K562 (cell line): Measurements from ENCODE around the gene CDYL2. TPM values are rescaled to one million over a fixed set of nuclear protein-coding genes. Genes with fewer than 3 reads are reported as not detected.

ENCODE experiments used
- ATAC-seq: fragments of 200-7000 bp; cut with Tn5 transposase; 3 replicates; pipeline ENCODE4 v1.9.1; 2020; ENCODE audit warnings: moderate library complexity
- BruUV-seq: library from RNA; stranded (reverse); fragments of 400-500 nt; replicated peaks from 2 replicates; lab custom pipeline; 2021; lab: Mats Ljungman, UMichigan
- CTCF ChIA-PET: fragments of 300-600 bp; formaldehyde crosslinking; extraction: SDS; loops from one replicate; lab custom pipeline; 2021; ENCODE audit warnings: low intra/inter-chr PET ratio; lab: Yijun Ruan, JAX
- POLR2A ChIA-PET: fragments of 300-600, 350-650 bp; sonication (Branson Sonifier 250); formaldehyde crosslinking; extraction: SDS; loops from one replicate; lab custom pipeline; 2021; ENCODE audit warnings: antibody characterized with exemption, inconsistent platforms; lab: Yijun Ruan, JAX
- DNase-seq, 4 experiments: peaks; one replicate each; pipeline versions ENCODE4 v3.0.0 to v3.0.0-alpha.2; 2011 to 2018; ENCODE audit warnings: low spot score in 3 of 4, mixed read lengths in 3 of 4; ENCODE audit errors: extremely low read depth in 1 of 4
- FAIRE-seq: peaks from 2 replicates; lab custom pipeline; 2011; peaks lifted over from hg19 to GRCh38; lab: Jason Lieb, UNC
- H2AFZ ChIP-seq: 2 replicates; pipeline ENCODE4 v1.6.0; 2011; ENCODE audit warnings: low read depth, low read length, control low read depth, inconsistent platforms
- H3K27ac ChIP-seq: fragments of 200-600 bp; 3 replicates; pipeline ENCODE4 v1.8.0; 2011; ENCODE audit warnings: low read depth, mild to moderate bottlenecking, control low read depth, inconsistent platforms, low read length, moderate library complexity, mixed read lengths; ENCODE audit errors: extremely low read depth
- H3K27me3 ChIP-seq, 2 experiments: fragments of 300-600 bp in 1 of 2; 2 replicates in 1 of 2; 3 replicates in 1 of 2; pipeline versions ENCODE4 v1.6.0 to v1.8.0; 2011; ENCODE audit warnings: inconsistent platforms in 2 of 2, low read length in 2 of 2, mild to moderate bottlenecking in 1 of 2, mixed read lengths in 1 of 2, moderate library complexity in 1 of 2; ENCODE audit not compliant: control insufficient read depth in 2 of 2, insufficient read depth in 2 of 2
- H3K36me3 ChIP-seq: fragments of 300-600 bp; 3 replicates; pipeline ENCODE4 v1.8.0; 2011; ENCODE audit warnings: mild to moderate bottlenecking, low read length, inconsistent platforms; ENCODE audit not compliant: control insufficient read depth, insufficient read depth
- H3K4me1 ChIP-seq, 2 experiments: fragments of 200-600 bp in 1 of 2; replicated peaks in 1 of 2; 2 replicates in 1 of 2; 3 replicates in 1 of 2; pipeline versions ENCODE4 v1.5.1 to v1.8.0; 2011; ENCODE audit warnings: inconsistent platforms in 2 of 2, low read length in 2 of 2, mild to moderate bottlenecking in 1 of 2, mixed read lengths in 1 of 2, moderate library complexity in 1 of 2; ENCODE audit not compliant: control insufficient read depth in 2 of 2, insufficient read depth in 2 of 2
- H3K4me2 ChIP-seq: 2 replicates; pipeline ENCODE4 v1.6.1; 2011; ENCODE audit warnings: low read length, control low read depth, inconsistent platforms, mixed read lengths; ENCODE audit not compliant: insufficient read depth
- H3K4me3 ChIP-seq: fragments of 200-600 bp; sonication (generic), shearing (Covaris generic); 2 replicates; pipeline ENCODE4 v1.5.1; 2016; ENCODE audit warnings: control low read depth, inconsistent platforms
- H3K79me2 ChIP-seq: fragments of 200-600 bp; 3 replicates; pipeline ENCODE4 v1.8.0; 2011; ENCODE audit warnings: low read length, inconsistent platforms; ENCODE audit not compliant: control insufficient read depth, insufficient read depth
- H3K9ac ChIP-seq, 2 experiments: 2 replicates each; pipeline versions ENCODE4 v1.6.0 to v1.6.1; 2011; ENCODE audit warnings: low read depth in 2 of 2, low read length in 2 of 2, control low read depth in 1 of 2, inconsistent platforms in 1 of 2, mild to moderate bottlenecking in 1 of 2, mixed read lengths in 1 of 2; ENCODE audit not compliant: insufficient read depth in 1 of 2
- H3K9me1 ChIP-seq: one replicate; pipeline ENCODE4 v1.6.0; 2011; ENCODE audit warnings: inconsistent platforms, mild to moderate bottlenecking, low read length, moderate library complexity; ENCODE audit not compliant: control insufficient read depth, insufficient read depth
- H3K9me3 ChIP-seq: replicated peaks from 2 replicates; pipeline ENCODE4 v1.5.1; 2011; ENCODE audit warnings: low read depth, low read length, inconsistent platforms; ENCODE audit not compliant: control insufficient read depth, insufficient read depth
- H4K20me1 ChIP-seq: replicated peaks from 2 replicates; pipeline ENCODE4 v1.6.1; 2011; ENCODE audit warnings: low read length, inconsistent platforms, mixed read lengths; ENCODE audit not compliant: control insufficient read depth, insufficient read depth
- CBX5 ChIP-seq: IDR thresholded peaks from 2 replicates; pipeline ENCODE4 v1.6.1; 2014; ENCODE audit warnings: low read depth, borderline replicate concordance
- CEBPG ChIP-seq, 3 experiments: fragments of 200-800 bp in 1 of 3; sonication (Bioruptor generic) in 1 of 3; sonication (generic) in 1 of 3; formaldehyde crosslinking in 1 of 3; IDR thresholded peaks in 2 of 3; conservative IDR thresholded peaks in 1 of 3; 2 replicates each; pipeline versions ENCODE4 v1.6.1 to v1.8.0; 2016 to 2022; ENCODE audit warnings: missing compliant biosample characterization in 2 of 3, missing genetic modification characterization in 2 of 3, mild to moderate bottlenecking in 1 of 3, missing genetic modification reagents in 1 of 3
- CHD4 ChIP-seq: fragments of 200-600 bp; sonication (generic); IDR thresholded peaks from 3 replicates; pipeline ENCODE4 v1.6.1; 2012; ENCODE audit warnings: low read depth, mild to moderate bottlenecking, mixed read lengths, low read length, inconsistent platforms; ENCODE audit not compliant: insufficient read depth, insufficient replicate concordance, poor library complexity, severe bottlenecking
- ELF1 ChIP-seq: fragments of 200-800 bp; sonication (Bioruptor generic); IDR thresholded peaks from 2 replicates; pipeline ENCODE4 v1.6.1; 2016; ENCODE audit warnings: missing genetic modification characterization, missing compliant biosample characterization
- NFATC3 ChIP-seq: fragments of 450-650 bp; IDR thresholded peaks from 2 replicates; pipeline ENCODE4 v1.6.1; 2017; ENCODE audit warnings: mild to moderate bottlenecking
- NR1H2 ChIP-seq: sonication (generic); formaldehyde crosslinking; IDR thresholded peaks from 2 replicates; pipeline ENCODE4 v1.4.0; 2020; ENCODE audit warnings: mild to moderate bottlenecking, missing genetic modification reagents
- PHF8 ChIP-seq: fragments of 200-600 bp; sonication (generic); IDR thresholded peaks from 2 replicates; pipeline ENCODE4 v1.6.1; 2012; ENCODE audit warnings: mixed run types, mild to moderate bottlenecking, inconsistent platforms, low read length, moderate library complexity, borderline replicate concordance
- SAFB ChIP-seq: fragments of 200-400 bp; formaldehyde crosslinking; IDR thresholded peaks from 2 replicates; pipeline ENCODE4 v1.6.1; 2017; ENCODE audit warnings: low read depth, low read length, borderline replicate concordance
- SETDB1 ChIP-seq: IDR thresholded peaks from one replicate; pipeline ENCODE4 v1.6.1; 2012; ENCODE audit warnings: low read length, control low read depth, inconsistent platforms
- WGBS: fragments of 100-300 bp; shearing (Covaris generic); methylation state at CpG from one replicate; pipeline ENCODE4 v1.1.6; 2016; ENCODE audit warnings: low coverage, mixed read lengths; ENCODE audit not compliant: insufficient coverage; ENCODE audit errors: missing lambda C conversion rate; 5-methylcytosine and 5-hydroxymethylcytosine counted together
- in situ Hi-C: fragments of 300-500 bp; cut with MboI; formaldehyde crosslinking; loops from 4 replicates; pipeline ENCODE4 v1.15.0; 2018; ENCODE audit warnings: inconsistent platforms, mixed read lengths
- intact Hi-C: fragments of 100-400 bp; cut with micrococcal nuclease; formaldehyde crosslinking; loops from 2 replicates; pipeline ENCODE4 v1.14.2; 2022
- polyA plus RNA-seq, 8 experiments: library from polyadenylated mRNA; depleted of rRNA in 4 of 8; stranded (reverse) in 5 of 8; unstranded in 3 of 8; fragments of >200 nt; fragmentation: Nextera tagmentation in 2 of 8; fragmentation: Illumina TruSeq in 1 of 8; extraction: Ambion mirVana in 2 of 8; extraction: Trizol in 1 of 8; gene quantifications; 2 replicates each; pipeline versions ENCODE4 v1.2.1 to v1.2.3, GENCODE V29; 2011 to 2014; ENCODE audit warnings: inconsistent platforms in 1 of 8, missing spikeins in 1 of 8
- total RNA-seq, 7 experiments: library from RNA; depleted of rRNA in 6 of 7; stranded (reverse); fragments of >200 nt in 6 of 7; fragmentation: Illumina TruSeq in 2 of 7; extraction: Trizol in 2 of 7; gene quantifications; 2 replicates each; pipeline versions ENCODE4 v1.2.1 to v1.2.3, GENCODE V29; 2011 to 2021; ENCODE audit warnings: low replicate concordance in 1 of 7
- TF ChIP-seq, protein P1 (sequence below): sonication (generic); formaldehyde crosslinking; IDR thresholded peaks from 2 replicates; pipeline ENCODE4 v1.8.0; 2022; ENCODE audit warnings: missing genetic modification reagents, mild to moderate bottlenecking, borderline replicate concordance

CDYL2 gene
- total and polyA plus RNA-seq, 9 of the 15 experiments (the other 6 are each of a cell fraction or from before 2014, with no cell fraction given), result under 0.01 to 0.04 (median 0.01) TPM; not detected in 6

DNA sequence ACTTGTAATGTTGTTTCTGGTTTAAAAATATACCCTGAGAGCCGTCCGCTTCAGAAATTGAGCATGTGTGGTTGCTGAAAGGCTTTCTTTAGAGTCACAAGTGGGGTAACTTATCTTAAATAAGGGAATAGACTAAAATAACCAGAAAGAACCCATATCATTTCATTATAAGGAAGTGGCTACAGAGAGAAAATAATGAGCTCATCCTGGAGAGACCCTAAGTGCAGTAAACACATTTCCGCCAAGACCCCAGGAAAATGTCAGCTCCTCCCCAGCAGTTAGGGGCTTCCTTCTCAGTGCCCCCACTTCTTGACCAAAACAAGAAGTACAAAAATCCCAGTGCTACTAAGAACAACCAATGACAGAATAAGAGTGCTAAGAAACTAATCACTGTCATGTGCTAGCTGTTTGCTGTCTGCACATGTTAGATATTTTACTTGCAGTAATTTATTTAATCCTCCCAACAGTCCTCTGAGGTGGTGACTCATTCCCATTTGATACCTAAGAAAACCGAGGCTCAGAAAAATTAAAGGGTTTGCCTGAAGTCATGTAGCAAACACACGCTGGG lies 83.5 kb downstream of the CDYL2 start (continued):
- TF ChIP-seq CEBPG (CRISPR knock-in tag; IDR thresholded peaks at IDR 0.05), result no peak
- no peak for TF ChIP-seq CEBPG (tag; conservative IDR thresholded peaks at IDR 0.05 in 1 of 2, IDR thresholded peaks at IDR 0.05 in 1 of 2)
- TF ChIP-seq, all 486 proteins: peak for 0

DNA sequence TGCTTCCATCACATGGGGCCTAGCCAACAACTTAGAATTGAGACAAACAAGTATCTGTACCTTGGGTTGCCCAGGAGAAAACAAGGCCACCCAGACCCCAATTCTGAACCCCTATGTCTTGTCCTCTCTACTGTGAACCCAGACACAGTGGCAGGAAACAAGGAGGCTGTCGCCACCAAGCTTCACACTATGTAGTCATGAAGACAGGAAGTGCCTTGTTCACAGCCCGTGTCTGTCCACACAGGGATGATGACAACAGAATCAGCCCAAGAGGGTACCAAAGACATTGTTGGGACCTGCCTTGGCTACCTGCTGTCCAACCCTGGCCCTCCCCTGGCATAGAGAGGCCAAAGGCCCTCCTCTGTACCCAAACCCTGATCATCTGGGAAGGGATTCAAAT lies 84.8 kb downstream of the CDYL2 start:
- Histone ChIP-seq H3K4me2 (no peak overlapping the region), H4K20me1 (no peaks in the 10 kb centered on the region; the same call in 1 of the 2 replicates), H3K9ac (no peak overlapping the region), H3K4me3 (no peak overlapping the region), H3K9me3 (no peaks in the 10 kb centered on the region), H3K27me3 (no peaks in the 10 kb centered on the region), H3K4me1 (no peaks in the 10 kb centered on the region), H3K79me2 (no peaks in the 10 kb centered on the region), H3K9me1 (no peaks in the 10 kb centered on the region), H3K36me3 (no peaks in the 10 kb centered on the region), H2AFZ (no peak overlapping the region), H3K27ac (no peak overlapping the region)
- TF ChIP-seq NR1H2, result no peak
- TF ChIP-seq SETDB1, result no peak
- no peak for TF ChIP-seq CBX5
- TF ChIP-seq CHD4, result no peak
- no peak for TF ChIP-seq SAFB
- no peak for TF ChIP-seq NFATC3
- TF ChIP-seq, protein P1, sequence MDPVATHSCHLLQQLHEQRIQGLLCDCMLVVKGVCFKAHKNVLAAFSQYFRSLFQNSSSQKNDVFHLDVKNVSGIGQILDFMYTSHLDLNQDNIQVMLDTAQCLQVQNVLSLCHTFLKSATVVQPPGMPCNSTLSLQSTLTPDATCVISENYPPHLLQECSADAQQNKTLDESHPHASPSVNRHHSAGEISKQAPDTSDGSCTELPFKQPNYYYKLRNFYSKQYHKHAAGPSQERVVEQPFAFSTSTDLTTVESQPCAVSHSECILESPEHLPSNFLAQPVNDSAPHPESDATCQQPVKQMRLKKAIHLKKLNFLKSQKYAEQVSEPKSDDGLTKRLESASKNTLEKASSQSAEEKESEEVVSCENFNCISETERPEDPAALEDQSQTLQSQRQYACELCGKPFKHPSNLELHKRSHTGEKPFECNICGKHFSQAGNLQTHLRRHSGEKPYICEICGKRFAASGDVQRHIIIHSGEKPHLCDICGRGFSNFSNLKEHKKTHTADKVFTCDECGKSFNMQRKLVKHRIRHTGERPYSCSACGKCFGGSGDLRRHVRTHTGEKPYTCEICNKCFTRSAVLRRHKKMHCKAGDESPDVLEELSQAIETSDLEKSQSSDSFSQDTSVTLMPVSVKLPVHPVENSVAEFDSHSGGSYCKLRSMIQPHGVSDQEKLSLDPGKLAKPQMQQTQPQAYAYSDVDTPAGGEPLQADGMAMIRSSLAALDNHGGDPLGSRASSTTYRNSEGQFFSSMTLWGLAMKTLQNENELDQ, result no peak
- no peak for TF ChIP-seq PHF8
- no peak for TF ChIP-seq ELF1 (tag)
- ATAC-seq (no peak), FAIRE-seq (no peak), DNase-seq (no peak)
- CTCF ChIA-PET, result no interaction called here
- no TSS peak for BruUV-seq
- POLR2A ChIA-PET, result no interaction called here
- 0% methylated on average over 2 of the region's 2 CpGs for WGBS
- in situ Hi-C loops, result no loop called here
- intact Hi-C loops, result no loop called here
